GM19025 (cell line): Measurements from ENCODE around the gene PPP2R2C.

Experiments
- ATAC-seq: cut with Tn5 transposase; IDR thresholded peaks from one replicate; pipeline ENCODE4 v1.9.1; 2021; ENCODE audit warnings: mild to moderate bottlenecking, low read depth, moderate library complexity; ENCODE audit not compliant: unreplicated experiment

PPP2R2C gene

DNA sequence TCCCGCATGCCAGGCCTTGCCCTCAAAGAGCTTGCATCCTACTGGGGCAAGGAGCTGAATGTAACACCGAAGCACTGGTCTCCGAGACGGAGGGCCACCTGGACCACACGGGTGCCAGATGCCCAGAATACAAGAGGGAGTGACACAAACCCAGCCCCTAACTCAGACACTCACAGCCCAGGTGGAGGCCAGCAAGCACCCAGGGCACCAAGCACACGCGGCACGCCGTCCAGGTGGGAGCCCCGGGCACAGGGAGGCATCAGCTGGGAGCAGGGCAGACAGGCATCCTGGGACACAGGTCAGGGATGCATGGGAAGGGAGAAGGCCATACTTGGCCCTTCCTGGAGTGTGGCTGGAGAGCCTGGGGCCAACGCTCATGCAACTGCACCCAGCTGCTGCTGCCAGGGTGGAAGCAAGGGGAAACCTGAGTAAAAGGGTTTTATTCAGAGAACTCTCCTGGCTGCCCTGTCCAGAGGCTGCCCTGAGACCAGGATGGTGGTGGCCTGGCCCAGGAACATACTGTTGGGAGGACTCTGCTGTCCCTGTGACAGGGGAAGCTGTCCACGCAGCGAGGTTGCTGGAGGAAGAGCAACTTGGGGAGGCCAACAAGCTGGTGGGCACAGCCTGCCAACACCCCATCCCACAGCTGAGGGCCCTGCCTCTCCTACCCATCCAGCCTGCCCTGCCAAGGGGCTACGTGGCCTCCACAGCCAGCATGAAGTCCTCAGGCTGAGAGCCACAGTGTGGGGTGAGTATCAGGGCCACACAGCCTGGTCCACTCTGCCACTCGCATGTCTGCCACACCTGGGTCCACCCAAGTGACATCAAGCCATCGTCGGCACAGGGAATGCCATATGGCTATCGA, 22.2 kb upstream of the PPP2R2C start:
- no peak for ATAC-seq

DNA sequence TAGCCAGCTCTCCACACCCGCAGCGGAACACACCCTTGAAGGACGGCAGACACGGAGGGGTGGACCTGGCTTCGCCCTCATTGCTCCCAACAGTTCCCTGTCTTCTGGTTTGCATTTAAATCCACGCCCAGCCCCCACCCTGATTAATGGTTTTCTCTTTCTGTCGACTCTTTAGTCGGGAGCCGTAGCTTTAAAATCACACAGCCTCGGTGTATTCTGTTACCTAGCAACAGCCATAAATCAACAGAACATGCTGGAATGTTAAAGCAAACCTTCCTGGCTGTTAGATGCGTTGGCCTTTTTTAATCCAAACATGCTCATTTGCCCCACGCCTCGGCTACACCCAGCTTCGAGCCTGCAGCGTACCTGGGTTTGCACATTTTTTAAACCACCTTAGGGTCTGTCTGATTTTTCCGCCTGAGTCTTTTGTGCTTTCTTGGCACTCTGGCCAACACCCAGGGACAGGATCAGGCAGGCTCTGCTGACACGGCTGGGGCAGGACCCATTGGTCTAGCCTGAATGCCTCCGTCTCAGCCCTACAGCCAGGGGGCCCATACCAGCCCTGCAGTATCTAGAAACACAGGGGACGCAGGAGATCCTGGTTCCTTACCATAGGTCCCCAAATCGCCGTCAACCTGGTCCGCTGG, 21.4 kb upstream of the PPP2R2C start:
- ATAC-seq: no peak

DNA sequence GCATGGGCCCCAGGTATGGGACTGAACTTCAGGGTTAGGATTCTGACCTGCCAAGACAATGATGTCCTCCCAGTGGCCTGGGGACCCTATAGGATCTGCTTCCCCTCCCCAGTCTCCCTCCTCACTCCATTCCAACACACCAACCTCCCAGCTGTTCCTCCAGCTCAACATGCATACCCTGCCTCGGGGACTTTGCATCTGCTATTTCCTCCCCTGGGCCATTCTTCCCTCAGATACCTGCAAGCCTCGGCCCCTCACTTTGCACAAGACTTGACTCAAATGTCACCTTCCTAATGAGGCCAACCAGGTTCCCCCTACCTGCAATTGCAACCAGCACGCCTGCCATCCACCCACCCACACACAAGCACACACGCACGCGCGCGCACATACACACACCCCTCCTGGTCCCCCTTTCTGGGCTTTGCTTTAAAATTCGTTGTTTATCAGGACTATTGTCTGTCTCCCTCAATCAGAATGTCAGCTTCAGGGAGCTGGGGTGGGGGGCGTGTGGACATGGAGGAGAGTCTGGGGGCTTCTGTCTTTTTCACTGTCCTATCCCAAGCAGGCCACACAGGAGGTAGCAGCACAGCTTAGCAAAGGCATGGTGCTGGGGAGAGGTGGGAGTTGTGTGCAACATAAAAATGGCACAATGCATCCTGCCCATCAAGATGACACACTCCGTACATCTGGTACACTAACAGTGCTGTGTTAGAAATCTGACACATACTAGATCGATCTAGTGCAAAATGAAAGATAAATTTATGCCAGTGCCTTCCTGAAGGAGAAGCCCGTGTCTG, 20.6 kb upstream of the PPP2R2C start:
- no peak for ATAC-seq

DNA sequence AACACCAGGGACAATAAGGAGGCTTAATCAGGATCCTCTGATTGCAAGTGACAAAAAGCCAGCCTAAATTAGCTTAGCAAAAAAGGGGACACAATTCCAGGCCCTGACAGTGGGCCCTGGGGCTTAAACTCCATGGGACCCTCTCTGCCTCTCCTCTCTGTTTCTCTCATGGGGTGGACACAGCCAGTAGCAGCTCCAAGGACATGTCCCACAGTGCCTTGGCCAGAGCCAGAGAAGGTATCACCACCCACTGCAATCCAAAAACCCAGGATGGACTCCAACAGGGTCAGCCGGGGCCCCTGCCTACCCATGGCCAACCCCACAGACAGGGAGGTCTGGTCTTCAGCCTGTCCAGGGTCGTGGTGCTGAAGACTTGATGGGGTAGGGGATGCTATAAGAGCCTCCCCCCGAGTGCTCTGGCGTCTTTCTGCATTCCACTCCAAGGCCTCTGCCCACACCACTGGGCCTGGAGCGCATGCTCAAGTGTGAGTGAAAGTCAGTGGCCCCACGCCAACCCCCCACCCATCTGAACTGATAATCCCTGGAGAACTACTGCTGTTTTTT, 19.7 kb upstream of the PPP2R2C start:
- ATAC-seq: no peak

DNA sequence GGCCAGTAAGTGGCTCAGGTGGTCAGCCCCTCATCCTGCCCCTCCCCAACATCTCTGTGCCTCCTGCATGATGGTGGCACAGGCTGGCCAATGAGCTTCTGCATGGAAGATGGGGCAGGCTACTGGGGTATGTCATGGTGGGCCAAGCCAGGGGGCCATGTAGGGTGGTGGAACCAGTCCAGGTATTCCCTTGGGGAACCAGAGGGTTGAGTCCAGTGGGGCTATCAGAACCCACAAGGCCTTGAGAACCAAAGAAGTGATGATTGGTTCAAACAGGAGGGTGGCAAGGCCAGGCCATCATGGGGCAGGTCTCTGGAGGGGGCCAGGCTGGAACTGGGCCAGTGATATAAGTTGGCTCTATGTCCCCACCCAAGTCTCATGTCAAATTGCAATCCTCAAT, 18.8 kb upstream of the PPP2R2C start:
- no peak for ATAC-seq

DNA sequence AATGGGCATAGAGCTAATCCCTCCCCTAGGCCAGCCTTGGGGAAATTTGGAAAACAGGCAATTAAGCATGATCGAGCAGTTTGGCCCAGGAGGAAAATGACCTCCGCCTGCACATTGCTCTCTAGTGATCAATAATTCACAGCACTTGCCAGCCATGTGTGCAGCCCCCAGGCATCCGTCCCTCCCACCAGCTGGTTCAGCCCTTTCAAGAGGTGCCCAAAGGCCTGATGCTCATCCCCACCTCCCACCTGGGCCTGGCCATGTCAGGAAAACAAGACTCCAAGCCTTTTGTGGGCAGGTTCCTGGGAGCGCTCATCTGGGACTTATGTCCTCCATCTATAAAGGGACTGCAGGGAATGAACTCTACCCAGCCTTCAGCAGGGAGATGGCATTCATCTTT, 17.5 kb upstream of the PPP2R2C start:
- ATAC-seq: no peak

DNA sequence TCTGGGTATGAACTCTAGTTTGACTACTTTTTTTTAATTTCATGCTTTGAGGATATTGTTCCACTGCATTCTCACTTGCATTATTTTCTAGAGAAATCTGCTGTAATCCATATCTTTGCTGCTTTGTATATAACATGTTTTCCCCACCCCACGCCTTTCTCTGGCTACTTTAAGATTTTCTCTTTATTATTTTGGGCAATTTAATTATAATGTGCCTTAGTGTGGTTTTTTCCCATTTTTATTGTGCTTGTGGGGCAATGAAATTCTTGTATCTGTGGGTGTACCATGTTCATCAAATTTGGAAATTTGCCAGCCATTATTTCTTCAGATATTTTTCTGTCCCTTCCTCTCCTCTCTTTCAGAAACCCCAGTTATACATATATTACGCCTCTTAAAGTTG, 15.1 kb upstream of the PPP2R2C start:
- ATAC-seq: no peak

DNA sequence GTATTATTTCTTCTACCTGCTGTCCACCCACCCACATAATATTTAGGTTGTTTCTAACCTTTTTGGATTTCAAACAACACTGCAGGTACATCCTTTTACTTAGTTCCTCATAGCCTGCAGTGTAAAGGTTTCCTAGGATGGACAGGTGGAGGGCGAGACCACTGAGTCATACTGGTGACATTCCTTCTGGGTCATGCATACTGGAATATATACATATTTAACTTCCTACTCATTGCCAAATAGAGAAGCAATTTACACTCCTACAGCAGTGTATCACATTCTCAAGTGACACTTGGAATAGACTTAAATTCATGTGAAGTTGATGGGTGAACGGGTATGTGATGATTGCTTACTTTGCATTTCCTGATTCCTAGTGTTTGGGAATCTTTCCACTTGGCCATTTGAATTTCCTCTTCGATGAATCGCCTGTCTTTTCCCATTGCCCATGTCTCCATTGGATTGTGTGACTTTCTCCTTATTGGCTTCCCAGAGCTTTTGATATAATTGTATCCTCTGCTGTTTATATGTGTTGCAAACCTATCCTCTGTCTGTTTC, 8.2 kb upstream of the PPP2R2C start:
- ATAC-seq: no peak

DNA sequence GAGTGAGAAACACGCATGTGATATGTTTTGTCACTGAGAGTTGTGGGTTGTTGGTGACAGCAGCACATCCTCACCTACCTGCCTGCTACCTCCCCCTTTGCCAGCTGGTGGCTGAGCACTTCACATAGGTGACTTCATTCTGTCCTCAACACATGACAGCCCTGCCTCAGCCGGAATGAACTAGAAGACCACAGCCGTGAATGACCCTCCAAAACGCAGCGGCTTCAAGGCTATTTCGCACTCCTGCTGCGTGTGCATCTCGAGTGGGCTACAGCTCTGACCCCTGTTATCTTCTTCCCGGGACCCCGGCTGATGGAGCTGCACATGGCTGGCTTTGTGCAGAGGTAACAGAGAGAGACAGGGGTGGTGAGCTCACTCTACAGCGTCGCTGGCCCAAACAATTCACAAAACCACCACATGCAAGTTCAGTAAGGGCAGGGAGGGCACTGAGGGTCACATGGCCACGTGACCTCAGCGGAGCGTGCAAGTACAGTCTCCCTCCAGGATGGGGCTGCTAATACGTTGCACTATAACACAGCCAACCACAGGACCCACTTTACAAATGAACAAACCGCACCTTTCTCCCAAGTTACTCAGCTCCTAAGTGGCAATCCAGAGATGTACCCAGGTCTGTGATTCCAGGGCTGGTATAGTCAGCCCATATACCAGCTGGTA, 6.3 kb upstream of the PPP2R2C start:
- no peak for ATAC-seq

DNA sequence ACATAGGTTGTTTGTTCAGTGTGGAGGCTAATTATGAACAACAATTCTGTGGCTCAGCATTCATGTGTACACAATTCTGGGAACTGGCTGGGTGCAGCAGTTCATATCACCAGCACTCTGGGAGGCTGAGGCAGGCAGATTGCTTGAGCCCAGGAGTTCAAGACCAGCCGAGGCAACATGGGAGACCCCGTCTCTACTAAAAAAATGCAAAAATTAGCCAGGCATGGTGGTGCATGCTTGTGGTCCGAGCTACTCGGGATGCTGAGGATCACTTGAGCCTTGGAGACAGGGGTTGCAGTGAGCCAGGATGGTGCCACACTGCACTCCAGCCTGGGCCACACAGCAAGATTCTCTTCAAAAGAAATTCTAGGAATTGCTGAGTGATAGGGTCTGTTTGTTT, 4.5 kb upstream of the PPP2R2C start:
- no peak for ATAC-seq

DNA sequence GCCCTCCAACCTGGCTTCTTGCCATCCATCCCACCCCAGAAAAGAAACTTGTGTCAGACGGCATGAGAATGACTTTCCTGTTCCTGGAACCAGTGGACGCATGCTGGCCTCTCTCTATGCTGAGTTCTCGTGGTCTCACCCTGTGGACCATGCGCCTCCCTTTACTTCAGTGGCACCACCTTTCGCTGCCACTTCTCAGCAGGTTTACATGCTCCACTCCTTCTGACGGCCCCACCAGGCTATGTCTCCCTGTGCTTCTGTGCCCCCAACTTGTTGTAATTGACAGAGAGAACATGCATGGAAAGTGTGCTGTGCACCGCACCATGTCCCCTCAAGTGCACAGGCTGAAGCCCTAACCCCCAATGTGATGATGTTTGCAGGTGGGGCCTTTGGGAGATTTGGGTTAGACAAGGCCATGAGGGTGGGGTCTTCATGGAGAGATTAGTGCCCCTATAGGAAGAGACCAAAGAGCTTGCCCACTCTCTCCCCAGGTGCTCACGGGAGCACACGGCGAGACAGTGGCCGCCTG, 3.1 kb upstream of the PPP2R2C start:
- ATAC-seq: no peak

DNA sequence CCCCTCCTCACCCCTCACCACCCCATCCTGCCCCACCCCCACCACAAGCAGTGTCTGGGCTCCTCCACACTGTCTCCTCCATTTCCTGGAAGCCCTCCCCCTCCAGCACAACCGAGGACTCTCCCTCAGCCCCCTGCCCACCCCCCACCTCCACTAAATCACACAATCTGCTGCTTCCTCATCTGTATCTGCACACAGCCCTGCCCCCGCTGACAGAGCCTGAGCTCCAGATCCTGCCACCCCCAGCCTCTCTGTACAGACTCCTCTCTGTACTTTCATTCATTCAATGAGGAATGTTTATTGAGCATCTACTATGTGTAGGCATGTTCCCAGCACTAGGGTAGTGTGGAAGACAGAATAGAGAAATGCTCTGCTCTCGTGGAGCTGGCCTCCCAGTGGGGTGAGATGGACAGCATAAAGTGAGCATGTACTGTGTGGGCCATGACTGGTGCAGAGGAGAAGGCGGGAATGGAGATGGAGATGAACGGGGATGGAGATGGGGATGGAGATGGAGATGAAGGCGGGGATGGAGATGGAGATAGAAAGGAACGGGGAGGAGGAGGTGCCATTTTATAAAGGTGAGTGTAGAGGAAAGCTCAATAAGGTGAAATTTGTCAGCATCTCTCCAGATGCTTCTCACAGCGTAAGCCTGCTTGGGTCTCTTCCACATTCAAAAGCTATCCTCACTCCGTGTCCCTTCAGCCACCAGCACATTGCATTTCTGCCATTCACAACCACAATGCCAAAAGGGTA, 2.5 kb upstream of the PPP2R2C start:
- no peak for ATAC-seq

DNA sequence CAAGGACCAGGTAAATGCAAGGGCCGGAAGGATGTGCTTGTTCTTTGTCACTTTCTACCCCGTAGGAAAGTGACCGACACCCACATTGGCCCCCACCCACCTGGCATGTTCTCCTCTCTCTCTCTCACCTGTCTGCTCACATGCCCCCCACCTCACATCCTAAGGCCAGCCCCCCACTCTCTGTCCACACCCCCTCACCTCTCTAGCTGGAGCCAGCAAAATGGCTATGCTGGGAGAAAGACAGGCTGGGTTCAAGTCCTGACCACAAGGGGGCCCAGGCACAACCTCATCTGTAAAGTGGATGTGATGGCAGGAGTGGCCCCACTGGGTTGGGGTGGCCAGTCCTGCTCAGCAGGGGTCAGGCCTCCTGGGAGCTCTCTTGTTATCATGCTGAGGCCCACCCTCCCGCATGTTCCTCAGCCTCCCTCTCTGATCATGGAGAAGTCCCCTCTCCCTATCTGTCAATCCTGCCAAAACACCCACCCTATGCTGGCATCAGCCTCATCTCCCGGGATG, 1.7 kb upstream of the PPP2R2C start:
- ATAC-seq: no peak

DNA sequence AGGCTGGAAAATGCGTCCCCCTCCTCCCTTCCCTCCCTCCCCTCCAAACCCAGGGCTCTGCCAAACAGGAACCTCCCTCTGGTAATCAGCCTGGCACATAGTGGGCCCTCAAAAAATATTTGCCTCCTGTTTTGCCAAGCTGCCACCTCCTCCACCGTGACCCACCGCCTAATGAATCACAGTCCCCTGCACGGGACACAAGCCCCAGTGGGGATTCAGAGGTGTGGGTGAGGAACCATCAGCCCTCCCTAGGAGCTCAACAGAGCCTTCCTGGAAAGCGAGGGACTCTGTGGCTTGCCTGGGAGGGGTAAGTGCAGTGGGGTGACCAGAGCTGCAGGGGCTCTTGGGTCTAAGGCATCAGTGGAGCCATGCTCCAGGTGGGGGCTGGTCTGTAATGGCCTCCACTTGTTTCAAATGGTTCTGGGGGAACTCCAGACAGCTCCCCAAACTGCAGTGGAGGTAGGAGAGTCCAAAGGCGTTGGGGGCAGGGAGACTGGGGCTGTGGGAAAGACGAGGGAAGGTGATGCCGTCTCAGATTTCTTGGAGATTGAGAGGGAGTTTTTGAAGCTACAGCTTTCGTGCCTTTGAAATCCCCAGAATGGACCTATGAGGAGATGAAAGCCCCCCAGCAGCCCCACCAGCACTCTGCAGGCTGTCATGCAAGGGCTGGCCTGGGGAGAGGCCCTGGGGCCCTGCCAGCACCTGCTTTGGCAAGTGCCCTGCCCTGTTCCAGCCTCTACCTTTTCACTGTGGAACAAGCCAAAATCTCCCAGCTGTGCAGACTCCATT, 1.0 kb upstream of the PPP2R2C start:
- no peak for ATAC-seq

DNA sequence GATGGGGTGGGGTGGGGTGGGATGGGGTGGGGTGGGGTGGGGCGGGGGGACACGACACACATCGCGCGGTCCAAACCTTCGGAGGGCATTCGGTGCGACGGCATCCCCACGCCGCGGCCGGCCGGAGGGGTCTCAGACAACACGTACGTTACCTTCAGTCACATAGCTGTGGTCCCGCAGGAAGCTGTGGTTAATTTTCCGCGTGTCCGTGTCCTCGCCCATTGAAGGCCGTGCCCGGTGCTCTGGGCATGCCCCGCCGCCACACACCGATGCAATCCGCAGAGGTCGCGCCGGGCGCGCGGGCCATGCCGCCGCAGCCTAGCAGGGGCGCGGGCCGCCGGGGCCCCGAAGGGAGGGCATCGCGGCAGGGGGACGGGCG, 417 bp downstream of the PPP2R2C start:
- ATAC-seq: no peak

DNA sequence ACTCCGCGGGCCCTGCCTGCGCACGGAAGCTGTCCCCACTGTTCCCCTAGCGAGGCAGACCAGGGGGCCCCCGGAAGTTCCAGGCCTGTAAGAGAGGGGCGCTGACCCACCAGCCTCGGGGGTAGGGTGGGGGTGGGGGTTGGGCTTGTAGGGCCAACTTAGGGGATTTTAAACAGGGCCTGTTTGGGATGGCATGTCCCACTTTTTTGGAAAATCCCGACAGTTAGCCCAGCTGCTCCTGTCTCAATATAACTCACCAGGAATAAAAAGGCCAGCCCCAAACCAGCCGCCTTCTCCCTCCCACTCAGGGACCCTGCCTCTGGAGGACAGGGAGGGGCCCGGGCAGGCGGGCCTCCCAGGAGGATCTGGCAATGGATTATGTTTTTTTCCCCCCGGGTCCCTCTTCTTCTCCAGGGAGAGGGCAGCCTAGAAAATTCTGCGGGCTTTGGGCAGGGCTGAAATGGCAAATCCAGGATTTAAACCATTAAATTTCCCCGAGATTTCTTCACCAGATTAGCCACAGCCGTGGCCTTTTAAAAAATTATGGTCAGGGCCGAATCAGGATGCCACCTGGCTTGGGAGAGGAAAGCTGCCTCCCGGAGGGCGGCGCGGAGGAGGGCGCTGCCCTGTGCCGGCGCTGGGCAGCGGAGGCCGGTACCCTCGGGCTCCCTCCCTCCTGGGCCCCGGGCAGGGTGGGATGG, 957 bp downstream of the PPP2R2C start:
- ATAC-seq: no peak

DNA sequence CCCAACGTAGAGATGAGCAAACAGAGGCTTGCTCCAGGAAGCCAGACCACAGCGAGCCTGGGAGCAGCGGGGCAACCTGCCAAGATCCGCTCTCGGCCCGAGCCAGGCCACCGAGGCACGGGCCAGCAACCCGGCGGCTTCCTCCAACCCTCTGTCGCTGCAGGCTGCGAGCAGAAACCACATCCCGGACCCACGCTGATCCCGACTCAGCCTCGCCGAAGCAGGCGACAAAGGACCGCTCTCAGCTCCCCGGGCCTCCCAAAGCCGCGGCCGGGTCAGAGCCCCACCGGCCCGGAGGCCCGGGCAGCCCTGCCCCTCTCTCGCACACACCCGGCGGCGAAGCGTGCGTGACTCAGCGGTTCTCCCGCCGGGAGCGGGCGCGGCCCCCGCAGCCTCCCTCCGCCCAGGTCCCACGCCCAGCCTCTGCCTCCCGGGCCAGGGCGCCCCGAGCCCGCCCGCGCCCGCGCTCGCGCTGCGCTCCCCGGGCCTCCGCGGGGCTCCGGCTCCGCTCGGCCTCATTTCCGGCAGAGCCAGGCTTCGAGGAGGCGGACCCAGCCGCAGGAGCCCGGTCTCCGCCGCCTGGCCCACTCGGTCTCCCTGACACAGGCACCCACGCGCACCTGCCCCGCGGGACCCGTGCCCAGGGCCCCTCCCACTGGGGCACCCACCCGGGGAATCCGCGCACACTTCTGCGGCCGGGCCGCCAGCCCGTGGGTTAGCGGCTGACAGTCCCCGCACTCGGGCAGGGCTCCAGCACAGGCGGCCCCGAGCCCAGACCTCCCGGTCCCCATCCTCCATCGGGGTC, 1.7 kb downstream of the PPP2R2C start:
- no peak for ATAC-seq
